Vagina (tissue), 2 donors: ENCODE data around the gene MAP3K20. TPM values are rescaled to one million over a fixed set of nuclear protein-coding genes. Genes with fewer than 3 reads are reported as not detected.

Experiments used
- DNase-seq, 2 donors: peaks; one replicate each; pipeline ENCODE4 v3.0.0-alpha.2; 2017; ENCODE audit errors: extremely low spot score in 2 of 2
- H3K27ac ChIP-seq: fragments of 200-600 bp; sonication (generic); one replicate; pipeline ENCODE4 v1.5.1; 2019
- H3K27me3 ChIP-seq: fragments of 200-600 bp; sonication (generic); one replicate; pipeline ENCODE4 v1.5.1; 2019
- H3K36me3 ChIP-seq, 2 donors: fragments of 200-600 bp; sonication (generic); one replicate each; pipeline ENCODE4 v1.5.1; 2017 to 2019
- H3K4me1 ChIP-seq: fragments of 200-600 bp; sonication (generic); one replicate; pipeline ENCODE4 v1.5.1; 2019
- H3K4me3 ChIP-seq, 2 donors: fragments of 200-600 bp; sonication (generic); 1 replicate in 1 of 2; 2 replicates in 1 of 2; pipeline ENCODE4 v1.5.1; 2016 to 2019
- H3K9me3 ChIP-seq: fragments of 200-600 bp; sonication (generic); one replicate; pipeline ENCODE4 v1.5.1; 2019
- CTCF ChIP-seq, 3 experiments: fragments of 450-650 bp in 2 of 3; fragments of 200-600 bp in 1 of 3; sonication (generic) in 1 of 3; IDR thresholded peaks; one replicate each; pipeline ENCODE4 v1.5.1; 2017 to 2019; ENCODE audit warnings: antibody characterized with exemption in 3 of 3, mild to moderate bottlenecking in 2 of 3, moderate library complexity in 2 of 3
- POLR2A ChIP-seq, 2 donors: fragments of 450-650 bp; IDR thresholded peaks; one replicate each; pipeline ENCODE4 v1.6.1; 2017; ENCODE audit warnings: antibody characterized with exemption in 2 of 2, mild to moderate bottlenecking in 2 of 2, moderate library complexity in 2 of 2
- POLR2AphosphoS5 ChIP-seq, 2 donors: sonication (generic); formaldehyde crosslinking; IDR thresholded peaks; one replicate each; pipeline ENCODE4 v1.9.0; 2017; ENCODE audit warnings: antibody characterized with exemption in 2 of 2, mild to moderate bottlenecking in 2 of 2, low read depth in 1 of 2; ENCODE audit not compliant: insufficient read depth in 1 of 2
- intact Hi-C: fragments of 100-400 bp; cut with DNase I; formaldehyde crosslinking; loops from one replicate; pipeline ENCODE4 v1.15.1; 2023
- total RNA-seq: library from RNA; depleted of rRNA; stranded (reverse); fragments of >200 nt; gene quantifications from one replicate; pipeline ENCODE4 v1.2.3, GENCODE V29; 2016

Gene MAP3K20
- total RNA-seq, 1 donor from 2014 or later, result 59.4 TPM

DNA sequence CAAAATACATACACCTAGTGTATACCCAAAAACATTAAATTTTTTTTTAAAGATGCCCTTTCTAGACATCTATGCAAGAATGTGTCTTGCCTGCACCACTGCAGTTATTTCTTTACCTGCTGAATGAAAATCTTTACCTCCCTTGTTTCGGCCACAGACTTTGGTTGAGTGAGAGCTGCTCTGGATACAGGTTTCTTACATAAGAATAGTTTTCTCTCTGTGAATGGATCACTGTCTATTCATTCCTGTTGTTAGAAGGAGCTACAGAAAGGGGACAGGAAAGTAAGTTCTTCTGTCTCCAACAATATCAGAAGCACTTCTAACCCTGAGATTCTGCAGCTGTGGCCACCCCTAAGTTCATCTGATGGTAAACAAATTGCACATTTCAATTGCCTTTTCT is 166.0 kb downstream of the MAP3K20 start:
- Histone ChIP-seq H3K9me3 (no peaks in the 10 kb centered on the region), H3K27me3 (no peaks in the 10 kb centered on the region), H3K36me3 (peaks cover 0 to 8% of the 10 kb centered on the region in 2 donors), H3K27ac (no peak overlapping the region), H3K4me3 (no peak overlapping the region), H3K4me1 (no peaks in the 10 kb centered on the region)
- intact Hi-C loops, result no loop called here
- TF ChIP-seq CTCF (IDR thresholded peaks at IDR 0.05) (no peak), POLR2AphosphoS5 (IDR thresholded peaks at IDR 0.05; ENCODE audit: insufficient read depth in 1 of 2, low read depth in 1 of 2) (no peak), POLR2A (IDR thresholded peaks at IDR 0.05) (no peak)
- no peak for DNase-seq

DNA sequence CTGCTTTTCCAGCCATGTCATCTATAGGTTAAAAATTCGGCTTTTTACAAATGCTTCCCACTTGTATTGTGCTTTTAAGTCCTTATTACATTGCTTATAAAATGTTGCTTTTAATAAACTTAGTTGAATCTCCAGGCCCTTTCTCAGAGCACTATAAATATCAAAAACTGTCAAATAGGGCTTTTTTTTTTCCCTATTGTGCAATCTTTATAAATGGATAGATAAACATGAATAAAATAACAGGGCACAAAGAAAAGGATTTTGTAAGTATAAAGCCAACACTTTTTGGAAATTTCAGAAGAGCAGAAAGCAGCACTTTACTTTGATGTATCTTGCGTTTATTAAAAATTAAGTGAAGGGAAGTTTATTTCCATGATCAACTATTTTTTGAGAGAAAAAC is 171.5 kb downstream of the MAP3K20 start:
- H3K9me3 ChIP-seq, result no peaks in the 10 kb centered on the region
- H3K4me1 ChIP-seq, result no peaks in the 10 kb centered on the region
- intact Hi-C loops, result no loop called here
- no peaks in the 10 kb centered on the region for H3K27me3 ChIP-seq
- no peak for DNase-seq
- no peaks in the 10 kb centered on the region for H3K36me3 ChIP-seq
- no peak overlapping the region for H3K27ac ChIP-seq
- no peak overlapping the region for H3K4me3 ChIP-seq
- no peak for TF ChIP-seq POLR2A (IDR thresholded peaks at IDR 0.05)
- no peak for TF ChIP-seq POLR2AphosphoS5 (IDR thresholded peaks at IDR 0.05; ENCODE audit: insufficient read depth in 1 of 2, low read depth in 1 of 2)
- TF ChIP-seq CTCF (IDR thresholded peaks at IDR 0.05), result no peak

GRCh38 chr2:173248381-173248780 is 172.7 kb downstream of the MAP3K20 start:
- intact Hi-C loops, result no loop called here
- H3K27me3 ChIP-seq, result no peaks in the 10 kb centered on the region
- H3K4me3 ChIP-seq, result no peak overlapping the region
- no peaks in the 10 kb centered on the region for H3K9me3 ChIP-seq
- no peaks in the 10 kb centered on the region for H3K36me3 ChIP-seq
- TF ChIP-seq POLR2A (IDR thresholded peaks at IDR 0.05) (no peak), CTCF (IDR thresholded peaks at IDR 0.05) (no peak), POLR2AphosphoS5 (IDR thresholded peaks at IDR 0.05; ENCODE audit: insufficient read depth in 1 of 2, low read depth in 1 of 2) (no peak)
- H3K27ac ChIP-seq, result no peak overlapping the region
- DNase-seq, result no peak
- no peaks in the 10 kb centered on the region for H3K4me1 ChIP-seq

DNA sequence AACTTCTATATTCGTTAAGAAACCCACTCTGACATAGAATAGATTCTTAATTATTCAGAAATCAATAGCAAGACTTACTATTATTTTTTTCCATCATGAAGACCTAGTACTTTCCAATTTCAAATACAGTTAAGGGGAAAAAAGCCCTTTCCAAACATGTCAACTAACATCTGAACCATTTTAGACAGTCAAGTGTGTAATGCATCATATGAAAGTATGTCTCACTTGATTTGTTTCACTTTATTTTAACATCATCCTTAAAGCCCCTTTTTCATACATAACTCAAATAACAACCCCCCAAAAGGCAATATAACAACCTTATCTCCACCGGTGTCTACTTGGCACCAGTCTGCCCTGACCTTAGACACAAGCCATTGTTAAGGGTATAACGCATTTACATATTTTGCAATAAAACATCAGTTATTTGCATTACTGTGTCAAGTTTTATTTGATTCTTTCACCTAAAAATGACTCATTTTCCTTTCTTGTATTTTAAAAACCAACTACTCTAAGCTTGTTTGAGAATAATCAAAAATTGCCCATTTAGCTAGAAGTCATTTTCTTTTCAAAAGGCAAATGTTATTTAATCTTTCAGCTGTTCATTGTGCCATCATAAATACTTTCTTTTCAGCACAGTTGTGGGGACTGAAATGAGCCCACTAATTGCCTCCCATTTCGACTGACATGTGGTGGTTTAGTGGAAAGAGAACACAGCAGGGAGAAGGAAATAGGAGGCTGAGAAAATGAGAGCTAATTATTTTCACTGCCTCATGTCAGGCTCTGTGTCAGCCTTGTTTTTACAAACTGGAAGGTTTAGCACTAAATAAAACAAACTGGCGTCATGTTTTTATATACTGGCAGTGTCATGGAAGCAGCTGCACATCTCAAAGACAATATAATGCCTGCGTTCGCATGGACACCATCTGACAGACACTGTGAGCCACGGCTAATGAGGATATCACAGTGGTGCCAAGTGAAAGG is 174.3 kb downstream of the MAP3K20 start:
- DNase-seq, result no peak
- Histone ChIP-seq H3K27me3 (no peaks in the 10 kb centered on the region), H3K36me3 (no peaks in the 10 kb centered on the region), H3K4me3 (no peak overlapping the region), H3K4me1 (no peaks in the 10 kb centered on the region), H3K27ac (no peak overlapping the region), H3K9me3 (no peaks in the 10 kb centered on the region)
- intact Hi-C loops, result no loop called here
- TF ChIP-seq POLR2AphosphoS5 (IDR thresholded peaks at IDR 0.05; ENCODE audit: insufficient read depth in 1 of 2, low read depth in 1 of 2) (no peak), POLR2A (IDR thresholded peaks at IDR 0.05) (no peak), CTCF (IDR thresholded peaks at IDR 0.05) (no peak)

DNA sequence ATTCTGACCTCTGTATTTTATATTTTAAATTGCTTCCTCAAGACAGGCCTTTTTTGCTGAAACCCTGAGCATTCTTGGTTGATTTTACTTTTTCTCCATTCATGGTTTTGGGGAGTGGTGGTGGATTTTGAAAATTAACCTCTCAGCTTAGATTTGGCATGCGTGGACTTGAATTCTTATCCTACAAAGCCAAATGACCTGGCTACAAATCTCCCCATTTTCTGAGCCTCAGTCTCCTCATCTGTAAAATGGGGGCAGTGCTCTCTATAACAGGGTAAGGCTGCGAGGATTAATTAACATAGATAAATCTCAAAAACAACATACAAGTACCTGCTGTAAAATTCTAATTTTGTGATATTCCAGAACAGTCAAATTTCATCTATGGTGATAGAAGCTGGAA is 175.6 kb downstream of the MAP3K20 start:
- H3K4me3 ChIP-seq, result no peak overlapping the region
- DNase-seq, result no peak
- no peaks in the 10 kb centered on the region for H3K9me3 ChIP-seq
- no peaks in the 10 kb centered on the region for H3K36me3 ChIP-seq
- no peak for TF ChIP-seq CTCF (IDR thresholded peaks at IDR 0.05)
- no peak for TF ChIP-seq POLR2A (IDR thresholded peaks at IDR 0.05)
- no peaks in the 10 kb centered on the region for H3K4me1 ChIP-seq
- intact Hi-C loops, result no loop called here
- no peak overlapping the region for H3K27ac ChIP-seq
- no peaks in the 10 kb centered on the region for H3K27me3 ChIP-seq
